KMS-11 (cell line): ENCODE measurements around the gene LAT.
"Not testable (repeated sequence)": the region's sequence is repeated elsewhere in the genome, so short reads cannot be mapped to it uniquely, and the experiment has no call there.

Source experiments
- H2AFZ ChIP-seq: fragments of 200-600 bp; sonication (generic); 2 replicates; pipeline ENCODE4 v1.6.1; 2016; ENCODE audit warnings: antibody characterized with exemption, mixed run types, low read depth
- H3K27ac ChIP-seq: fragments of 200-600 bp; sonication (generic); 2 replicates; pipeline ENCODE4 v1.6.1; 2016; ENCODE audit warnings: mild to moderate bottlenecking, mixed run types
- H3K27me3 ChIP-seq: fragments of 200-600 bp; sonication (generic); 2 replicates; pipeline ENCODE4 v1.6.1; 2017; ENCODE audit warnings: mild to moderate bottlenecking, low read depth, mixed run types, moderate library complexity; ENCODE audit not compliant: insufficient read depth
- H3K36me3 ChIP-seq: fragments of 200-600 bp; sonication (generic); 2 replicates; pipeline ENCODE4 v1.6.1; 2017; ENCODE audit warnings: mild to moderate bottlenecking, mixed run types; ENCODE audit not compliant: insufficient read depth
- H3K4me1 ChIP-seq: fragments of 200-600 bp; sonication (generic); 2 replicates; pipeline ENCODE4 v1.6.1; 2016; ENCODE audit warnings: mild to moderate bottlenecking, low read depth, mixed run types; ENCODE audit not compliant: poor library complexity, severe bottlenecking
- H3K4me2 ChIP-seq: fragments of 200-600 bp; sonication (generic); 2 replicates; pipeline ENCODE4 v1.7.0; 2016; ENCODE audit warnings: mild to moderate bottlenecking, mixed run types
- H3K4me3 ChIP-seq: fragments of 200-600 bp; sonication (generic); IDR thresholded peaks from 2 replicates; pipeline ENCODE4 v1.6.1; 2017; ENCODE audit warnings: low read depth, low read length, mixed read lengths; ENCODE audit not compliant: insufficient read depth
- H3K79me2 ChIP-seq: fragments of 200-600 bp; sonication (generic); 2 replicates; pipeline ENCODE4 v1.6.1; 2016; ENCODE audit warnings: low read depth, mixed run types; ENCODE audit not compliant: insufficient read depth
- H3K9ac ChIP-seq: fragments of 200-600 bp; sonication (generic); 2 replicates; pipeline ENCODE4 v1.6.1; 2016; ENCODE audit warnings: mild to moderate bottlenecking, mixed run types
- H4K20me1 ChIP-seq: fragments of 200-600 bp; sonication (generic); 2 replicates; pipeline ENCODE4 v1.6.1; 2016; ENCODE audit warnings: mild to moderate bottlenecking, mixed run types; ENCODE audit not compliant: insufficient read depth
- CTCF ChIP-seq: fragments of 200-600 bp; sonication (generic); conservative IDR thresholded peaks from 2 replicates; pipeline ENCODE4 v1.6.1; 2017; ENCODE audit warnings: low read depth, mild to moderate bottlenecking, antibody characterized with exemption, low read length, moderate library complexity, mixed read lengths

LAT gene

GRCh38 chr16:28964072-28964471 is 20.8 kb upstream of the LAT start:
- H3K36me3 ChIP-seq, result no peaks in the 10 kb centered on the region
- no peak overlapping the region for H3K4me3 ChIP-seq
- no peak overlapping the region for H3K27ac ChIP-seq
- no peaks in the 10 kb centered on the region for H3K4me1 ChIP-seq
- TF ChIP-seq CTCF, result no peak
- H3K79me2 ChIP-seq, result no peaks in the 10 kb centered on the region
- H2AFZ ChIP-seq, result no peak overlapping the region
- H4K20me1 ChIP-seq, result no peaks in the 10 kb centered on the region
- no peak overlapping the region for H3K9ac ChIP-seq
- H3K27me3 ChIP-seq, result no peaks in the 10 kb centered on the region
- no peak overlapping the region for H3K4me2 ChIP-seq

GRCh38 chr16:28964496-28964895 is 20.4 kb upstream of the LAT start:
- Histone ChIP-seq H3K27ac (no peak overlapping the region), H3K4me3 (no peak overlapping the region), H3K4me1 (no peaks in the 10 kb centered on the region), H2AFZ (no peak overlapping the region), H4K20me1 (no peaks in the 10 kb centered on the region), H3K4me2 (no peak overlapping the region), H3K79me2 (no peaks in the 10 kb centered on the region), H3K27me3 (no peaks in the 10 kb centered on the region), H3K9ac (no peak overlapping the region), H3K36me3 (no peaks in the 10 kb centered on the region)
- TF ChIP-seq CTCF, result no peak

GRCh38 chr16:28967156-28967555 is 17.7 kb upstream of the LAT start:
- Histone ChIP-seq H3K27ac (no peak overlapping the region), H3K27me3 (no peaks in the 10 kb centered on the region), H3K4me3 (no peak overlapping the region), H3K4me2 (no peak overlapping the region), H3K36me3 (no peaks in the 10 kb centered on the region), H3K9ac (no peak overlapping the region), H3K79me2 (no peaks in the 10 kb centered on the region), H2AFZ (no peak overlapping the region), H4K20me1 (no peaks in the 10 kb centered on the region), H3K4me1 (no peaks in the 10 kb centered on the region)
- TF ChIP-seq CTCF, result no peak

GRCh38 chr16:28969696-28970095 is 15.2 kb upstream of the LAT start:
- not testable (repeated sequence) for H2AFZ ChIP-seq, H3K4me2 ChIP-seq, H3K27me3 ChIP-seq, H4K20me1 ChIP-seq, H3K79me2 ChIP-seq, H3K27ac ChIP-seq, H3K4me1 ChIP-seq, H3K9ac ChIP-seq, H3K4me3 ChIP-seq, H3K36me3 ChIP-seq

- Histone ChIP-seq H3K36me3 (no peaks in the 10 kb centered on the region), H3K27ac (peak overlapping the region; percentile 15; the same call in 1 of the 2 replicates), H4K20me1 (no peaks in the 10 kb centered on the region), H3K79me2 (no peaks in the 10 kb centered on the region), H3K4me2 (peak overlapping the region; percentile 88), H3K9ac (peak overlapping the region; percentile 72), H3K27me3 (no peaks in the 10 kb centered on the region), H2AFZ (peak overlapping the region; percentile 92), H3K4me1 (peaks cover 14% of the 10 kb centered on the region), H3K4me3 (peak overlapping the region; percentile 44)
- TF ChIP-seq CTCF, result peak; percentile 73
These were observed 10.8 kb upstream of the LAT start for GRCh38 chr16:28974007-28974436.
